GM18508 (cell line): ENCODE measurements around the gene PAGR1.

Source experiments
- ATAC-seq: cut with Tn5 transposase; IDR thresholded peaks from one replicate; pipeline ENCODE4 v1.9.1; 2021; ENCODE audit warnings: moderate number of reproducible peaks; ENCODE audit not compliant: insufficient read depth, unreplicated experiment

The PAGR1 gene

GRCh38 chr16:29811896-29812665 is 3.9 kb upstream of the PAGR1 start, which contains the start of gene PRRT2:
Gene PRRT2, plus strand, starts transcription at chr16:29812193. Its CDS starts 862 bp downstream, at chr16:29813055.
- ATAC-seq = no peak

- ATAC-seq = no peak
Measured at GRCh38 chr16:29812754-29813643, 3.0 kb upstream of the PAGR1 start.

- ATAC-seq = no peak
Measured at GRCh38 chr16:29813644-29814562, 2.0 kb upstream of the PAGR1 start.

GRCh38 chr16:29814592-29814991 is 1.4 kb upstream of the PAGR1 start:
- ATAC-seq = no peak

- no peak for ATAC-seq
Measured at GRCh38 chr16:29815032-29815721, 775 bp upstream of the PAGR1 start.

- ATAC-seq = no peak
Measured at GRCh38 chr16:29816694-29817441, 916 bp downstream of the PAGR1 start.

- no peak for ATAC-seq
Measured at GRCh38 chr16:29818082-29818481, 2.1 kb downstream of the PAGR1 start.

GRCh38 chr16:29819506-29819905 is 3.6 kb downstream of the PAGR1 start:
- ATAC-seq = no peak

GRCh38 chr16:29820271-29820701 is 4.3 kb downstream of the PAGR1 start, which contains the start of gene MVP:
Gene MVP, plus strand, starts transcription at chr16:29820462. Its CDS starts 10,088 bp downstream, at chr16:29830550.
- ATAC-seq = no peak

- ATAC-seq = no peak
Measured at GRCh38 chr16:29820730-29821642, 5.0 kb downstream of the PAGR1 start.

- no peak for ATAC-seq
Measured at GRCh38 chr16:29821643-29822115, 5.7 kb downstream of the PAGR1 start.

- ATAC-seq = no peak
Measured at GRCh38 chr16:29824589-29825144, 8.7 kb downstream of the PAGR1 start.

GRCh38 chr16:29825145-29826044 is 9.4 kb downstream of the PAGR1 start:
- no peak for ATAC-seq

- no peak for ATAC-seq
Measured at GRCh38 chr16:29826342-29826695, 10.4 kb downstream of the PAGR1 start.

GRCh38 chr16:29830774-29831173 is 14.8 kb downstream of the PAGR1 start:
- ATAC-seq = no peak

GRCh38 chr16:29831490-29831889 is 15.5 kb downstream of the PAGR1 start:
- ATAC-seq = no peak
